Right lobe of liver (tissue), 6 donors: ENCODE measurements around the gene SSBP3. TPM values are rescaled to one million over a fixed set of nuclear protein-coding genes. Genes with fewer than 3 reads are reported as not detected.

ENCODE experiments used
- ATAC-seq, 4 donors: fragments of 200-7000 bp; cut with Tn5 transposase; one replicate each; pipeline ENCODE4 v1.9.1; 2020; ENCODE audit warnings: mild to moderate bottlenecking in 4 of 4, moderate library complexity in 4 of 4
- DNase-seq, 3 donors: peaks; one replicate each; pipeline ENCODE4 v3.0.0-alpha.2; 2020
- H3K27ac ChIP-seq, 3 donors: fragments of 200-600 bp; one replicate each; pipeline ENCODE4 v1.8.0; 2022
- H3K27me3 ChIP-seq, 2 donors: fragments of 200-600 bp; one replicate each; pipeline ENCODE4 v1.8.0; 2022
- H3K36me3 ChIP-seq, 4 donors: fragments of 200-600 bp; sonication (generic) in 1 of 4; one replicate each; pipeline versions ENCODE4 v1.5.1 to v1.8.0; 2017 to 2022; ENCODE audit warnings: control low read depth in 1 of 4
- H3K4me1 ChIP-seq, 4 donors: fragments of 200-600 bp; sonication (generic) in 1 of 4; one replicate each; pipeline versions ENCODE4 v1.5.1 to v1.8.0; 2017 to 2022; ENCODE audit warnings: control low read depth in 1 of 4
- H3K4me3 ChIP-seq, 3 donors: fragments of 200-600 bp; one replicate each; pipeline ENCODE4 v1.8.0; 2022
- H3K9me3 ChIP-seq, 4 donors: fragments of 200-600 bp; sonication (generic) in 1 of 4; one replicate each; pipeline versions ENCODE4 v1.5.1 to v1.8.0; 2017 to 2022; ENCODE audit warnings: control low read depth in 1 of 4
- POLR2A ChIP-seq: fragments of 450-650 bp; IDR thresholded peaks from one replicate; pipeline ENCODE4 v1.6.1; 2017; ENCODE audit warnings: antibody characterized with exemption, mild to moderate bottlenecking
- WGBS: methylation state at CpG from one replicate; pipeline ENCODE4 v1.1.6; 2018; ENCODE audit warnings: low coverage, low lambda C conversion rate; ENCODE audit not compliant: insufficient coverage; ENCODE audit errors: missing lambda C conversion rate; 5-methylcytosine and 5-hydroxymethylcytosine counted together
- intact Hi-C, 2 donors: fragments of 100-400 bp; cut with DNase I; formaldehyde crosslinking; loops; one replicate each; pipeline versions ENCODE4 v1.11.2 to v1.14.1; 2022
- total RNA-seq, 6 experiments: library from RNA; depleted of rRNA in 2 of 6; stranded (reverse); fragments of >200 nt in 2 of 6; fragmentation: NEBNext Ultra II Directional in 3 of 6; extraction: Animal tissue kit (Norgen Biotek cat#: 25700) in 3 of 6; gene quantifications; one replicate each; pipeline versions ENCODE4 v1.1.0 to v1.2.4, GENCODE V29; 2016 to 2023
- TF ChIP-seq, protein P1 (sequence below), 4 donors: fragments of 200-600 bp in 3 of 4; fragments of 450-650 bp in 1 of 4; IDR thresholded peaks; one replicate each; pipeline versions ENCODE4 v1.5.1 to v1.8.0; 2016 to 2022; ENCODE audit warnings: antibody characterized with exemption in 4 of 4, mild to moderate bottlenecking in 2 of 4
- donor health status: DM: no; HTN: yes; CAD: no.
- donor health status: DM: no; HTN: no; CAD: no.
- donor health status: DM: no; HTN: no; CAD: no.
- donor health status: DM: no; HTN: yes; CAD: no.
- donor health status: DM: no; HTN: yes; CAD: no.

SSBP3 gene
- total RNA-seq, 6 experiments from 2014 or later, result 19.4 to 34.1 (median 24.4) TPM

DNA sequence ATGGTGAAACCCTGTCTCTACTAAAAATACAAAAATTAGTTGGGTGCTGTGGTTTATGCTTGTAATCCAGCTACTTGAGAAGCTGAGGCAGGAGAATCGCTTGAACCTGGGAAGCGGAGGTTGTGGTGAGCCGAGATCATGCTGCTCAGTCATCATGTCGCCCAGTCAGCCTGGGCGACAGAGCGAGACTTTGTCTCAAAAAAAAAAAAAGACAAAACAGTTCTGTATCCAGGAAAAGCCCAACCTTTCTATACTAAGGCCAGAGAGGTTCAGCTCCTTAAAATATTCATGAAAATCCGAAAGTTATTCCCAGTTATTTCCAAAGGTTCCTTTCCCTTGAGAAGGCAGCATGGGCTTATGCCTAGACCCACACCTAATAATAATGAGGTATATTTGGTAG lies 202.0 kb downstream of the SSBP3 start:
- 78% methylated on average over 7 of the region's 7 CpGs for WGBS
- Histone ChIP-seq H3K4me1 (peaks cover 0 to 20% (median 7%) of the 10 kb centered on the region in 4 donors), H3K27me3 (no peaks in the 10 kb centered on the region), H3K4me3 (no peak overlapping the region), H3K9me3 (no peaks in the 10 kb centered on the region), H3K36me3 (peaks cover 0 to 28% (median 10%) of the 10 kb centered on the region in 4 donors), H3K27ac (peak overlapping the region in 2 of 3 donors; percentile 34 to 64)
- DNase-seq (no peak), ATAC-seq (no peak)
- TF ChIP-seq POLR2A, result no peak
- TF ChIP-seq, protein P1, sequence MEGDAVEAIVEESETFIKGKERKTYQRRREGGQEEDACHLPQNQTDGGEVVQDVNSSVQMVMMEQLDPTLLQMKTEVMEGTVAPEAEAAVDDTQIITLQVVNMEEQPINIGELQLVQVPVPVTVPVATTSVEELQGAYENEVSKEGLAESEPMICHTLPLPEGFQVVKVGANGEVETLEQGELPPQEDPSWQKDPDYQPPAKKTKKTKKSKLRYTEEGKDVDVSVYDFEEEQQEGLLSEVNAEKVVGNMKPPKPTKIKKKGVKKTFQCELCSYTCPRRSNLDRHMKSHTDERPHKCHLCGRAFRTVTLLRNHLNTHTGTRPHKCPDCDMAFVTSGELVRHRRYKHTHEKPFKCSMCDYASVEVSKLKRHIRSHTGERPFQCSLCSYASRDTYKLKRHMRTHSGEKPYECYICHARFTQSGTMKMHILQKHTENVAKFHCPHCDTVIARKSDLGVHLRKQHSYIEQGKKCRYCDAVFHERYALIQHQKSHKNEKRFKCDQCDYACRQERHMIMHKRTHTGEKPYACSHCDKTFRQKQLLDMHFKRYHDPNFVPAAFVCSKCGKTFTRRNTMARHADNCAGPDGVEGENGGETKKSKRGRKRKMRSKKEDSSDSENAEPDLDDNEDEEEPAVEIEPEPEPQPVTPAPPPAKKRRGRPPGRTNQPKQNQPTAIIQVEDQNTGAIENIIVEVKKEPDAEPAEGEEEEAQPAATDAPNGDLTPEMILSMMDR (IDR thresholded peaks at IDR 0.05), result no peak
- intact Hi-C loops, result no loop called here

DNA sequence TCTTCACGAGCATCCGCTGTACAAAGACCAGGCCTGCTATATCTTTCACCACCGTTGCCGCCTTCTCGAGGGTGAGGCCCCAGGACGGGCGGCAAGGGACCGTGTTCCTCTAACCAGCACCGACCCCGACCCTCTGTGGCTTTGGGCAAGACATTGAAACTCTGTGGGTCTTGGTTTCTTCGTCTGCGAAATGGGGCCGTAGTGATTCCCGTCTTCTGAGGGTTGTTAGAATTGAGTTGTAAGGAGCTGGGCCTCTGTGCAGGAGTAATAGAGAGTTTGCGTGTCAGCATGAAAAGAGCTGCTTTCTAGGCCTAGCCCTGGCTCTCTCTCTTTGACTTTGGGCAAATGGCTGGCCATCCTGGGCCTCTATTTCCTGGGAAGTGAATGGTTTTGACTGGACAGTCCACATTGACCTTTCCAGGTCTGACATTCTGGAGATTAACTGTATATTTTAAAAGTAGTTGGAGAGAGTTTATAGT lies 205.6 kb downstream of the SSBP3 start:
- peak overlapping the region; percentile 67 to 85 (median 83) for H3K27ac ChIP-seq
- H3K9me3 ChIP-seq, result no peaks in the 10 kb centered on the region
- TF ChIP-seq, protein P1 (IDR thresholded peaks at IDR 0.05), result no peak
- no peak for TF ChIP-seq POLR2A
- peaks cover 0 to 11% (median 5%) of the 10 kb centered on the region in 4 donors for H3K36me3 ChIP-seq
- ATAC-seq, result peak in 1 of 4 donors; percentile 3
- DNase-seq, result no peak
- intact Hi-C loops, result no loop called here
- H3K4me3 ChIP-seq, result peak overlapping the region; percentile 86 to 99 (median 97)
- no peaks in the 10 kb centered on the region for H3K27me3 ChIP-seq
- H3K4me1 ChIP-seq, result peaks cover 0 to 24% (median 8%) of the 10 kb centered on the region in 4 donors
- WGBS, result 0% methylated on average over 6 of the region's 15 CpGs

DNA sequence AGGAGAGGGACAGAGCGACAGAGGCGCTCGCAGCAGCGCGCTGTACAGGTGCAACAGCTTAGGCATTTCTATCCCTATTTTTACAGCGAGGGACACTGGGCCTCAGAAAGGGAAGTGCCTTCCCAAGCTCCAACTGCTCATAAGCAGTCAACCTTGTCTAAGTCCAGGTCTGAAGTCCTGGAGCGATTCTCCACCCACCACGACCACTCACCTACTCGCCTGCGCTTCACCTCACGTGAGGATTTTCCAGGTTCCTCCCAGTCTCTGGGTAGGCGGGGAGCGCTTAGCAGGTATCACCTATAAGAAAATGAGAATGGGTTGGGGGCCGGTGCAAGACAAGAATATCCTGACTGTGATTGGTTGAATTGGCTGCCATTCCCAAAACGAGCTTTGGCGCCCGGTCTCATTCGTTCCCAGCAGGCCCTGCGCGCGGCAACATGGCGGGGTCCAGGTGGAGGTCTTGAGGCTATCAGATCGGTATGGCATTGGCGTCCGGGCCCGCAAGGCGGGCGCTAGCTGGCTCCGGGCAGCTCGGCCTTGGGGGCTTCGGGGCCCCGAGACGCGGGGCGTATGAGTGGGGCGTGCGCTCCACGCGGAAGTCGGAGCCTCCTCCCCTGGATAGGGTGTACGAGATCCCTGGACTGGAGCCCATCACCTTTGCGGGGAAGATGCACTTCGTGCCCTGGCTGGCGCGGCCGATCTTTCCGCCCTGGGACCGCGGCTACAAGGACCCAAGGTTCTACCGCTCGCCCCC lies 206.3 kb downstream of the SSBP3 start, which contains the start of the genes CYB5RL and MRPL37:
TSS of gene CYB5RL (minus strand) at position 266 of the 754 bp plus-strand sequence. CDS start 4,414 bp downstream, outside the sequence.
TSS of gene MRPL37 (plus strand) at position 403 of the 754 bp plus-strand sequence. CDS start at position 480, 77 bp downstream.
- Histone ChIP-seq H3K4me3 (peak within 1 kb of the TSS; percentile 86 to 99 (median 97)), H3K27me3 (no peaks in the 10 kb centered on the region), H3K36me3 (peaks cover 0 to 9% (median under 1%) of the 10 kb centered on the region in 4 donors), H3K27ac (peak within 1 kb of the TSS; percentile 67 to 85 (median 83)), H3K9me3 (no peaks in the 10 kb centered on the region), H3K4me1 (peaks cover 0 to 24% (median 8%) of the 10 kb centered on the region in 4 donors)
- WGBS, result 0% methylated on average over 18 of the region's 51 CpGs
- peak; percentile 97 to 98 (median 98) for ATAC-seq
- peak; percentile 90 to 96 (median 92) for DNase-seq
- intact Hi-C loops, result no loop called here
- TF ChIP-seq, protein P1 (IDR thresholded peaks at IDR 0.05), result no peak
- TF ChIP-seq POLR2A, result peak; percentile 53

DNA sequence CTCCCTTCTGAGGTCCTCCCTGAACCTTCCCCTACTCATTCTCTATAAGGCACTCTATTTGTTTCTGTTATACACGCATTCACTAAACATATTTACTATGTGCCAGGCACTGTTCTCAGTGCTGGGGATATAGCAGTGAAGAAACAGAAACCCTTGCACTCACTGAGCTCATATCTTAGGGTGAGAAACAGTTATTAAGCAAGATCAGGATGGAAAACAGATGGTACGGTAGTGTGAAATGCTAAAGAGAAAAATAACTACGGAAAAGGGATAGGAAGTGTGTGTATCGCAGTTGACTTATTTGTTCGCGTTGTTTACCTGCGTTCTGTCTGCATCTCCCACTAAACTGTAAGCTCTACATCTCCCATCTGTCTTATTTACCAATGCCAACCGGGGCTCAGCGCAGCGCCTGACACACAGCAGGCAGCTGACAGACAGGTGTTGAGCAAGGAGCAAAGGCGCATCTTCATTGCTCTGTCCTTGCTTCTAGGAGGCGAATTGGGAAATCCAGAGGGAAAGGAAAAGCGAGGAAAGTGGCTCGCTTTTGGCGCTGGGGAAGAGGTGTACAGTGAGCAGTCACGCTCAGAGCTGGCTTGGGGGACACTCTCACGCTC lies 206.9 kb downstream of the SSBP3 start:
- Histone ChIP-seq H3K36me3 (peaks cover 0 to 12% (median under 1%) of the 10 kb centered on the region in 4 donors), H3K27ac (peak overlapping the region in 2 of 3 donors; percentile 67 to 85), H3K4me3 (peak overlapping the region; percentile 86 to 99 (median 97)), H3K9me3 (no peaks in the 10 kb centered on the region), H3K27me3 (no peaks in the 10 kb centered on the region), H3K4me1 (peaks cover 0 to 21% (median 8%) of the 10 kb centered on the region in 4 donors)
- DNase-seq, result no peak
- ATAC-seq, result peak; percentile 31 to 38 (median 34)
- WGBS, result 9% methylated on average over 17 of the region's 17 CpGs
- intact Hi-C loops, result no loop called here
- TF ChIP-seq, protein P1 (IDR thresholded peaks at IDR 0.05), result no peak
- no peak for TF ChIP-seq POLR2A
